H9 (cell line): ENCODE measurements around the gene TMEM163. TPM values are rescaled to one million over a fixed set of nuclear protein-coding genes. Genes with fewer than 3 reads are reported as not detected.

Source experiments
- DNase-seq: peaks from one replicate; pipeline ENCODE4 v3.0.0-alpha.2; 2017
- H2AFZ ChIP-seq: one replicate; pipeline ENCODE4 v1.6.1; 2013; ENCODE audit warnings: mild to moderate bottlenecking, low read length, control low read depth, moderate library complexity
- H2AK5ac ChIP-seq: 2 replicates; pipeline ENCODE4 v1.6.1; 2013; ENCODE audit warnings: low read length, control low read depth, mixed read lengths; ENCODE audit not compliant: insufficient read length
- H2BK120ac ChIP-seq: one replicate; pipeline ENCODE4 v1.6.1; 2013; ENCODE audit warnings: low read depth, mild to moderate bottlenecking, low read length, control low read depth, inconsistent platforms; ENCODE audit not compliant: poor library complexity, severe bottlenecking
- H2BK12ac ChIP-seq: 2 replicates; pipeline ENCODE4 v1.6.1; 2013; ENCODE audit warnings: low read length, control low read depth, mixed read lengths, low read depth; ENCODE audit not compliant: insufficient read length
- H2BK15ac ChIP-seq: 2 replicates; pipeline ENCODE4 v1.6.1; 2013; ENCODE audit warnings: low read depth, low read length, control low read depth
- H2BK20ac ChIP-seq: one replicate; pipeline ENCODE4 v1.6.1; 2013; ENCODE audit warnings: low read depth, mild to moderate bottlenecking, low read length, control low read depth, inconsistent platforms; ENCODE audit not compliant: poor library complexity, severe bottlenecking
- H2BK5ac ChIP-seq: 2 replicates; pipeline ENCODE4 v1.6.1; 2013; ENCODE audit warnings: low read length, control low read depth, mixed read lengths; ENCODE audit not compliant: insufficient read length
- H3K14ac ChIP-seq: 2 replicates; pipeline ENCODE4 v1.6.1; 2013; ENCODE audit warnings: low read length, control low read depth; ENCODE audit not compliant: insufficient read depth
- H3K18ac ChIP-seq: 2 replicates; pipeline ENCODE4 v1.6.1; 2013; ENCODE audit warnings: low read depth, mild to moderate bottlenecking, mixed read lengths, low read length, control low read depth; ENCODE audit not compliant: insufficient read length
- H3K23ac ChIP-seq: 2 replicates; pipeline ENCODE4 v1.6.1; 2013; ENCODE audit warnings: low read length, control low read depth, mixed read lengths, low read depth; ENCODE audit not compliant: insufficient read length
- H3K23me2 ChIP-seq: 2 replicates; pipeline ENCODE4 v1.6.1; 2013; ENCODE audit warnings: low read depth, mild to moderate bottlenecking, mixed read lengths, low read length, control low read depth; ENCODE audit not compliant: insufficient read length, poor library complexity, severe bottlenecking
- H3K27ac ChIP-seq: 2 replicates; pipeline ENCODE4 v1.5.1; 2013; ENCODE audit warnings: low read length, control low read depth, mixed read lengths, low read depth; ENCODE audit not compliant: insufficient read length
- H3K27me3 ChIP-seq: 2 replicates; pipeline ENCODE4 v1.6.1; 2013; ENCODE audit warnings: low read length, control low read depth, inconsistent platforms; ENCODE audit not compliant: insufficient read depth
- H3K4ac ChIP-seq: 2 replicates; pipeline ENCODE4 v1.6.1; 2013; ENCODE audit warnings: low read depth, mild to moderate bottlenecking, control low read depth, inconsistent platforms, low read length, moderate library complexity
- H3K4me1 ChIP-seq: 2 replicates; pipeline ENCODE4 v1.6.1; 2013; ENCODE audit warnings: low read length, control low read depth, inconsistent platforms; ENCODE audit not compliant: insufficient read depth
- H3K4me2 ChIP-seq: 2 replicates; pipeline ENCODE4 v1.6.1; 2013; ENCODE audit warnings: low read length, control low read depth, mixed read lengths; ENCODE audit not compliant: insufficient read length, insufficient read depth
- H3K56ac ChIP-seq: 2 replicates; pipeline ENCODE4 v1.6.1; 2013; ENCODE audit warnings: low read depth, mild to moderate bottlenecking, mixed read lengths, low read length, control low read depth; ENCODE audit not compliant: insufficient read length
- H3K79me1 ChIP-seq: 2 replicates; pipeline ENCODE4 v1.6.1; 2013; ENCODE audit warnings: low read depth, mild to moderate bottlenecking, moderate library complexity, low read length, control low read depth, inconsistent platforms; ENCODE audit not compliant: insufficient read depth, poor library complexity, severe bottlenecking
- H3K79me2 ChIP-seq: 2 replicates; pipeline ENCODE4 v1.6.1; 2013; ENCODE audit warnings: low read length, control low read depth, inconsistent platforms; ENCODE audit not compliant: insufficient read depth
- H3K9ac ChIP-seq: 2 replicates; pipeline ENCODE4 v1.6.1; 2013; ENCODE audit warnings: low read length, control low read depth, mixed read lengths; ENCODE audit not compliant: insufficient read length; ENCODE audit errors: extremely low read depth
- H3K9me3 ChIP-seq: one replicate; pipeline ENCODE4 v1.6.1; 2013; ENCODE audit warnings: low read depth, low read length, inconsistent platforms; ENCODE audit not compliant: control insufficient read depth
- H3T11ph ChIP-seq: one replicate; pipeline ENCODE4 v1.6.1; 2013; ENCODE audit warnings: mild to moderate bottlenecking, low read length, control low read depth, inconsistent platforms
- H4K20me1 ChIP-seq: one replicate; pipeline ENCODE4 v1.6.1; 2013; ENCODE audit not compliant: control insufficient read depth, insufficient read length, insufficient read depth
- H4K5ac ChIP-seq: 2 replicates; pipeline ENCODE4 v1.6.1; 2013; ENCODE audit warnings: low read depth, mild to moderate bottlenecking, mixed read lengths, low read length, control low read depth; ENCODE audit not compliant: insufficient read length
- H4K8ac ChIP-seq: replicated peaks from 2 replicates; pipeline ENCODE4 v1.6.1; 2013; ENCODE audit warnings: low read length, control low read depth, mixed read lengths, low read depth; ENCODE audit not compliant: insufficient read length
- H4K91ac ChIP-seq: 2 replicates; pipeline ENCODE4 v1.6.1; 2013; ENCODE audit warnings: low read depth, mild to moderate bottlenecking, moderate library complexity, mixed read lengths, low read length, control low read depth; ENCODE audit not compliant: insufficient read length
- H3K27ac Mint-ChIP-seq, 3 experiments: 2 replicates in 2 of 3; 3 replicates in 1 of 3; pipeline ENCODE4 v1.8.0; 2020 to 2021; ENCODE audit warnings: mixed read lengths in 3 of 3, mild to moderate bottlenecking in 1 of 3, moderate library complexity in 1 of 3
- H3K27me3 Mint-ChIP-seq: 2 replicates; pipeline ENCODE4 v1.8.0; 2021; ENCODE audit warnings: low read depth, mild to moderate bottlenecking, moderate library complexity, mixed read lengths
- H3K36me3 Mint-ChIP-seq, 3 experiments: 2 replicates in 2 of 3; 3 replicates in 1 of 3; pipeline ENCODE4 v1.8.0; 2020 to 2021; ENCODE audit warnings: low read depth in 3 of 3, mixed read lengths in 3 of 3; ENCODE audit not compliant: insufficient read depth in 1 of 3
- H3K4me1 Mint-ChIP-seq, 2 experiments: 2 replicates each; pipeline ENCODE4 v1.8.0; 2020; ENCODE audit warnings: mixed read lengths in 2 of 2
- H3K4me3 Mint-ChIP-seq, 2 experiments: 2 replicates in 1 of 2; 3 replicates in 1 of 2; pipeline ENCODE4 v1.8.0; 2020 to 2021; ENCODE audit warnings: mild to moderate bottlenecking in 2 of 2, mixed read lengths in 2 of 2, moderate library complexity in 1 of 2
- H3K9me3 Mint-ChIP-seq, 2 experiments: 2 replicates in 1 of 2; 3 replicates in 1 of 2; pipeline ENCODE4 v1.8.0; 2020; ENCODE audit warnings: mild to moderate bottlenecking in 2 of 2, mixed read lengths in 2 of 2, moderate library complexity in 1 of 2
- CTCF ChIP-seq: fragments of 200-600 bp; sonication (generic); conservative IDR thresholded peaks from 3 replicates; pipeline ENCODE4 v1.8.0; 2021; ENCODE audit warnings: antibody characterized with exemption, mild to moderate bottlenecking
- WGBS: extraction: QIAGEN DNeasy Blood & Tissue Kit; methylation state at CpG from one replicate; pipeline ENCODE4 v1.1.7; 2013; ENCODE audit warnings: missing lambda C conversion rate, low lambda C conversion rate, mixed read lengths; ENCODE audit not compliant: insufficient read length; ENCODE audit errors: extremely low coverage; 5-methylcytosine and 5-hydroxymethylcytosine counted together
- total RNA-seq: library from RNA; stranded (reverse); gene quantifications from 2 replicates; pipeline ENCODE4 v1.2.1, GENCODE V29; 2021

Gene TMEM163
- total RNA-seq, 1 experiment from 2014 or later = 0.39 TPM

- H3K9ac ChIP-seq = no peak overlapping the region
- H3K18ac ChIP-seq = no peak overlapping the region
- H3K79me1 ChIP-seq = no peaks in the 10 kb centered on the region
- no peak for DNase-seq
- no peak overlapping the region for H2BK12ac ChIP-seq
- no peak overlapping the region for H4K5ac ChIP-seq
- H2BK15ac ChIP-seq = no peak overlapping the region
- H3K23me2 ChIP-seq = no peaks in the 10 kb centered on the region
- no peak overlapping the region for H2BK20ac ChIP-seq
- no peak overlapping the region for H3K14ac ChIP-seq
- no peak overlapping the region for H3K27ac ChIP-seq
- H3K23ac ChIP-seq = no peak overlapping the region
- no peaks in the 10 kb centered on the region for H3K79me2 ChIP-seq
- no peak overlapping the region for H2BK5ac ChIP-seq
- no peaks in the 10 kb centered on the region for H3K9me3 ChIP-seq
- no peaks in the 10 kb centered on the region for H3K4me1 ChIP-seq
- H3K56ac ChIP-seq = no peak overlapping the region
- no peaks in the 10 kb centered on the region for H3K9me3 Mint-ChIP-seq
- TF ChIP-seq CTCF = no peak
- no peak overlapping the region for H3K4ac ChIP-seq
- peak overlapping the region in 1 of 3 experiments; percentile 24; a peak in 1 of 7 replicates for H3K27ac Mint-ChIP-seq
- no peak overlapping the region for H4K8ac ChIP-seq
- no peaks in the 10 kb centered on the region for H4K20me1 ChIP-seq
- no peak overlapping the region for H3K4me2 ChIP-seq
- no peak overlapping the region for H3K4me3 Mint-ChIP-seq
- no peak overlapping the region for H2AK5ac ChIP-seq
- no peak overlapping the region for H2AFZ ChIP-seq
- H3T11ph ChIP-seq = no peak overlapping the region
- H3K4me1 Mint-ChIP-seq = peaks cover 11% of the 10 kb centered on the region in 2 experiments
- H2BK120ac ChIP-seq = no peak overlapping the region
- H4K91ac ChIP-seq = no peak overlapping the region
- no peaks in the 10 kb centered on the region; the same call in 1 of the 2 replicates for H3K27me3 Mint-ChIP-seq
- no peaks in the 10 kb centered on the region for H3K27me3 ChIP-seq
- peaks cover 5 to 6% (median 5%) of the 10 kb centered on the region in 3 experiments; a peak in 5 of 7 replicates for H3K36me3 Mint-ChIP-seq
- no CpG with 5 or more reads among the region's 4 CpGs for WGBS
These were observed 311.5 kb downstream of the TMEM163 start for GRCh38 chr2:134407154-134407890.
